MM.1S (cell line): ENCODE measurements around the gene ABCD1.

Experiments
- CTCF ChIP-seq: fragments of 300-600 bp; sonication (generic); IDR thresholded peaks from 2 replicates; pipeline ENCODE4 v1.5.1; 2016; ENCODE audit warnings: antibody characterized with exemption, low read length, mixed read lengths
- EZH2phosphoT487 ChIP-seq: fragments of 300-600 bp; sonication (generic); IDR thresholded peaks from 2 replicates; pipeline ENCODE4 v1.6.1; 2018; ENCODE audit warnings: antibody characterized with exemption, low read length

- TF ChIP-seq CTCF = no peak
- no peak for TF ChIP-seq EZH2phosphoT487
These were observed 7.7 kb downstream of the ABCD1 start for GRCh38 chrX:153732401-153732800.
